ENCODE data around the gene RIPOR3.
"Not testable (repeated sequence)": the region's sequence is repeated elsewhere in the genome, so short reads cannot be mapped to it uniquely, and the experiment has no call there.

The RIPOR3 gene

GRCh38 chr20:50724851-50725723, 33.7 kb upstream of the RIPOR3 start:
- DNase-seq = no peak

- no peak for DNase-seq
Observed at GRCh38 chr20:50724112-50724725, 32.9 kb upstream of the RIPOR3 start.

GRCh38 chr20:50723672-50724071, 32.3 kb upstream of the RIPOR3 start:
- no peak for DNase-seq

- no peak for DNase-seq
Observed at GRCh38 chr20:50722424-50723155, 31.2 kb upstream of the RIPOR3 start.

- no peak for DNase-seq
Observed at GRCh38 chr20:50721881-50722281, 30.5 kb upstream of the RIPOR3 start.

GRCh38 chr20:50720582-50720981, 29.2 kb upstream of the RIPOR3 start:
- DNase-seq = no peak

- no peak for DNase-seq
Observed at GRCh38 chr20:50720026-50720425, 28.7 kb upstream of the RIPOR3 start.

GRCh38 chr20:50719328-50719727, 28.0 kb upstream of the RIPOR3 start:
- no peak for DNase-seq

- DNase-seq = no peak
Observed at GRCh38 chr20:50717974-50718761, 26.8 kb upstream of the RIPOR3 start.

- DNase-seq = no peak
Observed at GRCh38 chr20:50717312-50717711, 26.0 kb upstream of the RIPOR3 start.

- DNase-seq = no peak
Observed at GRCh38 chr20:50716518-50716917, 25.2 kb upstream of the RIPOR3 start.

- DNase-seq = no peak
Observed at GRCh38 chr20:50715694-50716093, 24.4 kb upstream of the RIPOR3 start.

- DNase-seq = not testable (repeated sequence)
Observed at GRCh38 chr20:50714426-50714825, 23.1 kb upstream of the RIPOR3 start.

- DNase-seq = no peak
Observed at GRCh38 chr20:50713657-50714101, 22.3 kb upstream of the RIPOR3 start.

- DNase-seq = no peak
Observed at GRCh38 chr20:50712771-50713656, 21.7 kb upstream of the RIPOR3 start.

GRCh38 chr20:50711113-50711825, 19.9 kb upstream of the RIPOR3 start:
- no peak for DNase-seq

- DNase-seq = no peak
Observed at GRCh38 chr20:50710492-50711063, 19.2 kb upstream of the RIPOR3 start.

- no peak for DNase-seq
Observed at GRCh38 chr20:50709636-50709973, 18.3 kb upstream of the RIPOR3 start.

- no peak for DNase-seq
Observed at GRCh38 chr20:50708845-50709635, 17.7 kb upstream of the RIPOR3 start.

- DNase-seq = no peak
Observed at GRCh38 chr20:50704971-50705370, 13.6 kb upstream of the RIPOR3 start.

Measured in NCI-H1436 (cell line).